ENCODE data around the gene SNPH. TPM values are rescaled to one million over a fixed set of nuclear protein-coding genes. Genes with fewer than 3 reads are reported as not detected.

Gene SNPH
- total and polyA plus RNA-seq, 2 of the 8 experiments (the other 6 are each of a cell fraction or from before 2014, with no cell fraction given): 0.98 to 4.9 TPM

- TF ChIP-seq CHD7 (IDR thresholded peaks at IDR 0.05; ENCODE audit: insufficient replicate concordance, low read length) (no peak), EP300 (IDR thresholded peaks at IDR 0.05; ENCODE audit: borderline replicate concordance in 1 of 2, low read depth in 2 of 2, low read length in 2 of 2) (no peak), RFX5 (IDR thresholded peaks at IDR 0.05; ENCODE audit: borderline replicate concordance, low read depth, low read length) (no peak), MAFK (IDR thresholded peaks at IDR 0.05; ENCODE audit: low read depth, low read length) (no peak), ASH2L (IDR thresholded peaks at IDR 0.05; ENCODE audit: low read length) (no peak), SIX5 (IDR thresholded peaks at IDR 0.05; ENCODE audit: low read depth, low read length) (no peak), CTBP2 (IDR thresholded peaks at IDR 0.05; ENCODE audit: borderline replicate concordance, insufficient read depth, insufficient read length, low read length) (no peak), NRF1 (IDR thresholded peaks at IDR 0.05; ENCODE audit: low read depth, low read length) (no peak), KDM4A (IDR thresholded peaks at IDR 0.05; ENCODE audit: low read depth, low read length, severe bottlenecking) (no peak), PHF8 (conservative IDR thresholded peaks at IDR 0.05; ENCODE audit: low read depth, low read length) (no peak)
Measured at GRCh38 chr20:1304710-1305515, 38.8 kb downstream of the SNPH start (continued).

Data from H1 (cell line).